HepG2 (cell line): Measurements from ENCODE around the gene DHRS4L2.

Experiments
- CTCF ChIP-seq: sonication (generic); formaldehyde crosslinking; IDR thresholded peaks from 2 replicates; pipeline ENCODE4 v1.5.0; 2020; ENCODE audit warnings: mild to moderate bottlenecking, missing genetic modification reagents, moderate library complexity
- DBP ChIP-seq: sonication (generic); formaldehyde crosslinking; IDR thresholded peaks from 2 replicates; pipeline ENCODE4 v1.4.0; 2020; ENCODE audit warnings: missing genetic modification reagents; ENCODE audit errors: not compliant biosample characterization

DNA sequence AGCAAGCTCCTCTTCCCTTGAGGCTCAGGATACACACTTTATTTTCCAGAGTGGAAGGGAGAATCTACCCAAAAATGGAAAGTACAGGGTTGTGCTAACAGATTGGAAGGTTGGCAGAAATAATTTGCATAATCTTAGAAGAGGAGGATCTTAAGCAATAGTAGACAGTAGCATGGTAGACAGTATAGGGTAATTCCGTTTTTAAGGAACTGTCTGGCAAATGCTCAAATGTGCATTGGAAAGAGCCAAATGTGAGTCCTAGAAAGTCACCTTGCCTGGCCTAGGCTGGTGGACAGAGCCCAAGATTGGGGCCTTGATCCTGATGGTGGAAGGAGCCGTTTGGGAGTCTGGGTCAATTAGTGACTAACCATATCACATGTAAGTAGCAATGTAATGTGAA lies 50.0 kb downstream of the DHRS4L2 start:
- TF ChIP-seq CTCF (no peak), DBP (CRISPR knock-in tag) (no peak)
